DND-41 (cell line): Measurements from ENCODE around the gene GSE1.

Experiments used
- CTCF ChIP-seq: IDR thresholded peaks from 2 replicates; pipeline ENCODE4 v1.5.1; 2012; ENCODE audit warnings: borderline replicate concordance, low read length, moderate library complexity, mild to moderate bottlenecking; ENCODE audit not compliant: poor library complexity, severe bottlenecking; ENCODE audit errors: extremely low read depth
- EZH2 ChIP-seq: IDR thresholded peaks from 3 replicates; pipeline ENCODE4 v1.6.1; 2012; ENCODE audit warnings: borderline replicate concordance, low read depth, mild to moderate bottlenecking, moderate library complexity, low read length, inconsistent platforms; ENCODE audit not compliant: severe bottlenecking

GRCh38 chr16:85634747-85635544, 21.8 kb downstream of the GSE1 start:
- peak; percentile 39 for TF ChIP-seq CTCF
- no peak for TF ChIP-seq EZH2
